GM12865 (cell line): ENCODE measurements around the gene SCAF8.

Source experiments
- DNase-seq: peaks from one replicate; pipeline ENCODE4 v3.0.0; 2010; ENCODE audit warnings: low read depth
- H3K4me3 ChIP-seq: 2 replicates; pipeline ENCODE4 v1.5.1; 2011; ENCODE audit warnings: mild to moderate bottlenecking, low read depth, low read length, control low read depth
- TF ChIP-seq, protein P1 (sequence below): IDR thresholded peaks from 2 replicates; pipeline ENCODE4 v1.5.1; 2011; ENCODE audit warnings: low read length, control low read depth, low read depth, inconsistent platforms; ENCODE audit not compliant: insufficient read depth; ENCODE audit errors: missing control alignments

The SCAF8 gene

DNA sequence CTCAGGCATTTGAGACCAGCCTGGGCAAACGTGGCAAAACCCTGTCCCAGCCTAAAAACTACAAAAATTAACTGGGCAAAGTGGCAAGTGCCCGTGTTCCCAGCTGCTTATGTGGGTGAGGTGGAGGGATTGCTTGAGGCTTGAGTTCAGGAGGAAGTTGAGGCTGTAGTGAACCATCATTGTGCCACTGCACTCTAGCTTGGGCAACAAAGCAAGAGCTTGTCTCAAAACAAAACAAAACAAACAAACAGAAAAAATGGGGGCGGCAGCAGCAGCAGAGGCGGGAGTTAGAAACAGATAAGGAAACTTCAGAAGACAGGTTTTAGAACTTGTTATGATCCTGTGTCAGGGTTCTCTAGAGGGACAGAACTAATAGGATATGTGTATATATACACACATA is 49.0 kb downstream of the SCAF8 start:
- H3K4me3 ChIP-seq, result no peak overlapping the region
- TF ChIP-seq, protein P1, sequence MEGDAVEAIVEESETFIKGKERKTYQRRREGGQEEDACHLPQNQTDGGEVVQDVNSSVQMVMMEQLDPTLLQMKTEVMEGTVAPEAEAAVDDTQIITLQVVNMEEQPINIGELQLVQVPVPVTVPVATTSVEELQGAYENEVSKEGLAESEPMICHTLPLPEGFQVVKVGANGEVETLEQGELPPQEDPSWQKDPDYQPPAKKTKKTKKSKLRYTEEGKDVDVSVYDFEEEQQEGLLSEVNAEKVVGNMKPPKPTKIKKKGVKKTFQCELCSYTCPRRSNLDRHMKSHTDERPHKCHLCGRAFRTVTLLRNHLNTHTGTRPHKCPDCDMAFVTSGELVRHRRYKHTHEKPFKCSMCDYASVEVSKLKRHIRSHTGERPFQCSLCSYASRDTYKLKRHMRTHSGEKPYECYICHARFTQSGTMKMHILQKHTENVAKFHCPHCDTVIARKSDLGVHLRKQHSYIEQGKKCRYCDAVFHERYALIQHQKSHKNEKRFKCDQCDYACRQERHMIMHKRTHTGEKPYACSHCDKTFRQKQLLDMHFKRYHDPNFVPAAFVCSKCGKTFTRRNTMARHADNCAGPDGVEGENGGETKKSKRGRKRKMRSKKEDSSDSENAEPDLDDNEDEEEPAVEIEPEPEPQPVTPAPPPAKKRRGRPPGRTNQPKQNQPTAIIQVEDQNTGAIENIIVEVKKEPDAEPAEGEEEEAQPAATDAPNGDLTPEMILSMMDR, result no peak
- no peak for DNase-seq

DNA sequence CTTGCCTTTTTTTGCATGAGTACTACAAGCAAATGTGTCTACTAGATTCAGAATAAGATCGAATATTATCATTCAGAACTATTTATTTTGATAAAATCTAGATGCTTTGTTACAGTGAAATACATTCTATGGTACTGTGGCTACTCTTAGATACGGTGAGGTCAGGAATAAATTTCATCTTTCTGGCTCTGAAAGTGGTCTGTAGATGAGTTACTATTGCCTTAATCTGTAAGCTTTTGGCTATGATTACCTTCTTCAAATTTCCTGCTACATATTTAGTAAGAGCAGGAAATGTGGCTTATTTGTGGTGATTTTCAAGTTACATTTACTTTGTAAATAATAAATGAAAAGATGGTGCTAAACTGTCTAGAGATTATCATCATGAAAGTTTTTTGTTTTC is 50.0 kb downstream of the SCAF8 start:
- no peak overlapping the region for H3K4me3 ChIP-seq
- DNase-seq, result no peak
- TF ChIP-seq, protein P1, result no peak

DNA sequence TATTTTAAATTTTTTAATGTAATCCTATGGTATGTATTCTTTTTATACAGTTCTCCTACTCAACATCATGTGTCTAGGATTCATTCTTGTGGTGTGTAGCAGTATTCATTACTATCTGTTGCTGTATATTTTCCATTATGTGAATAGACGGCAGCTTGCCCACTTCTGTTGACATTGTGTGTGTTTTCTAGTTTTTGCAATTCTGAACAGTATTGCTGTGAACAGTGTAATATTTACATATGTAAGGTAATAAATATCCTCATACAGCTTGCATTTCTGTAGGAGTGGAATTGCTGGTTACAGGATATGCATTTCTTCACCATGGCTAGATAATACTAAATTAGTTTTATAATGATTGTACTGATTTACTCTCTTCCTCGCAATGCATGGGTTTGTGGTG is 51.9 kb downstream of the SCAF8 start:
- no peak overlapping the region for H3K4me3 ChIP-seq
- no peak for DNase-seq
- TF ChIP-seq, protein P1, result no peak

DNA sequence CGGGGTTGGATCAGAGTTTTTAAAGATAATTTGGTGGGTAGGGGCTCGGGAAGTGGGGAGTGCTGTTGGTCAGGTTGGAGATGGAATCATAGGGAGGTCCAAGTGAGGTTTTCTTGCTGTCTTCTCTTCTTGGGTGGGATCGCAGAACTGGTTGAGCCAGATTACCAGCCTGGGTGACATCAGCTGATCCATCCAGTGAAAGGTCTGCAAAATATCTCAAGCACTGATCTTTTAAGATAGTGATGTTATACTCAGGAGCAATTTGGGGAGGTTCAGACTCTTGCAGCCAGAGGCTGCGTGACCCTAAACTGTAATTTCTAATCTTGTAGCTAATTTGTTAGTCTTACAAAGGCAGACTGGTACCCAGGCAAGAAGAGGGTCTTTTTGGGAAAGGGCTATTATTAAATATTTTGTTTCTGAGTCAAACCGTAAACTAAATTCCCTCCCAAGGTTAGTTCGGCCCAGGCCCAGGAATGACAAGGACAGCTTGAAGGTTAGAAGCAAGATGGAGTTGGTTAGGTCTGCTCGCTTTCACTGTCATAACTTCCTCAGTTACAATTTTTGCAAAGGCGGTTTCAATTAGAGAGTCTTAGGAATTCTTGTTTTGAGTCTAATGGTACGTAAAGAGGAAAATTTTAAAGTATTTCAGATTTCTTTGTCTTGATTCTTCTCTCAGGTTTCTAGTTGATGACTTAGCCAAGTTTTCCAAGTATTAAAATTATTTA is 53.1 kb downstream of the SCAF8 start:
- no peak overlapping the region for H3K4me3 ChIP-seq
- TF ChIP-seq, protein P1, result no peak
- no peak for DNase-seq

GRCh38 chr6:154791556-154792317 is 58.5 kb downstream of the SCAF8 start:
- no peak for DNase-seq
- no peak overlapping the region for H3K4me3 ChIP-seq
- TF ChIP-seq, protein P1, result no peak

DNA sequence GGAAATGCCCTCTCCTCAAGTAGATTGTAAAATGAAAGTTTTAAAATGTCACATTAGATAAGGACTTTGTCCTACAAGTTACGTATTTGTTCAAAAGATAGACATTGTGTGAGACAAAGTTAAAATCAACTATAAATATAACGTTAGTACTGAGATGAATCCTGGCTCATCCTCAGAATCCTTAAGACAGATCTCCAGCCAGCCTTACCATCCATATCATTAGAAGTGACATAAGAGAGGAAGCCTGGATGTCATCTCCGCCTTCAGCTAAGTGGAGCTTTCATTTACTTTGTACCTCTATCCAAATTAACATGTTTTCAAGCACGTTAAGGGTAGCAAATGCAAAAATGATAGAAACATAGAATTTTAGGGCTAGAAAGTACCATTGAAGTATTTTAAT is 59.1 kb downstream of the SCAF8 start:
- H3K4me3 ChIP-seq, result no peak overlapping the region
- TF ChIP-seq, protein P1, result no peak
- no peak for DNase-seq
